ENCODE results near the gene CCT7. TPM values are rescaled to one million over a fixed set of nuclear protein-coding genes. Genes with fewer than 3 reads are reported as not detected.

Gene CCT7
- total RNA-seq, 1 donor from 2014 or later, result 188 TPM

DNA sequence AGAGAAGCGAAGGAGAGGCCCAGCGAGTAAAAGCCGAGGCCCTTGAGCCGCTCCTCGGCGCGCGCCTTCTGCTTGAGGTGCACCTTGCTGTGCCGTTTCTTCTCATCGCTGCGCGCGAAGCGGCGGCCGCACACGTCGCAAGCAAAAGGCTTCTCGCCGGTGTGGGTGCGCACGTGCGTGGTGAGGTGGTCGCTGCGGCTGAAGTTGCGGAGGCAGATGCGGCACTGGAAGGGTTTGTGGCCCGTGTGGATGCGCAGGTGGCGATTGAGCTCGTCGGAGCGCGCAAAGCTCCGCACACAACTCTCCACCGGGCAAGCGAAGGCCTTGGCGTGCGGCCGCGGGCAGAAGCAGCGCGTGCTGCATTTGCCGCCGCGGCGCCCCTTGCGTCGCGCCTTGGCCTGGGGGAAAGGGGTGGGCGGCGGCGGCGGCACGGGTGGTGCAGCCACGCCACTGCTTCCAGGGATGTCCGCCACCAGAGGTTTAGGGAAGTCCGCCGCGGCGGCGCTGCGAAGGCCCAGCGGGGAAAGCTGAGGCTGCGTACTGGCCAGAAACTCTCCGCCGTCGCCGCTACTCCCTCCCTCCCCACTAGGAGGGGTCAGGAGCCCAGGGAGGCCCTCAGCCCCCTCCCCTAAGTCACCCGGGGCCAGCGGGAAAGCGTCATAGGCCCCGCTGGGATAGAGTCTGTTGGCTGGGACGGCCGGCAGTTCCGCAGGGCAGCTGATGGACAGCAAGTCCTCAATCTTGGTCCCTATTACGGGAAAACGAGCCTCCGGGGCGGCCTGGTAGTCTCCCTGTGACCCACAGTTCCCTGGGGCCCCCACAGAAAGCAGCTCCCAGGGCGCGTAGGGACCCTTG is 57.6 kb downstream of the CCT7 start:
- H3K9me3 ChIP-seq, result no peaks in the 10 kb centered on the region
- no peak overlapping the region for H3K27ac ChIP-seq
- H3K4me3 ChIP-seq, result peak overlapping the region in 1 of 2 donors; percentile 24
- peaks cover 20% of the 10 kb centered on the region for H3K27me3 ChIP-seq
- intact Hi-C loops (cut with DNase I), result no loop called here
- H3K4me1 ChIP-seq, result peaks cover 20% of the 10 kb centered on the region
- H3K36me3 ChIP-seq, result no peaks in the 10 kb centered on the region
- no peak for DNase-seq (ENCODE audit: extremely low spot score in 2 of 2)
- TF ChIP-seq POLR2AphosphoS5 (IDR thresholded peaks at IDR 0.05; ENCODE audit: insufficient read depth in 1 of 2, low read depth in 1 of 2), result no peak
- TF ChIP-seq, protein P1, sequence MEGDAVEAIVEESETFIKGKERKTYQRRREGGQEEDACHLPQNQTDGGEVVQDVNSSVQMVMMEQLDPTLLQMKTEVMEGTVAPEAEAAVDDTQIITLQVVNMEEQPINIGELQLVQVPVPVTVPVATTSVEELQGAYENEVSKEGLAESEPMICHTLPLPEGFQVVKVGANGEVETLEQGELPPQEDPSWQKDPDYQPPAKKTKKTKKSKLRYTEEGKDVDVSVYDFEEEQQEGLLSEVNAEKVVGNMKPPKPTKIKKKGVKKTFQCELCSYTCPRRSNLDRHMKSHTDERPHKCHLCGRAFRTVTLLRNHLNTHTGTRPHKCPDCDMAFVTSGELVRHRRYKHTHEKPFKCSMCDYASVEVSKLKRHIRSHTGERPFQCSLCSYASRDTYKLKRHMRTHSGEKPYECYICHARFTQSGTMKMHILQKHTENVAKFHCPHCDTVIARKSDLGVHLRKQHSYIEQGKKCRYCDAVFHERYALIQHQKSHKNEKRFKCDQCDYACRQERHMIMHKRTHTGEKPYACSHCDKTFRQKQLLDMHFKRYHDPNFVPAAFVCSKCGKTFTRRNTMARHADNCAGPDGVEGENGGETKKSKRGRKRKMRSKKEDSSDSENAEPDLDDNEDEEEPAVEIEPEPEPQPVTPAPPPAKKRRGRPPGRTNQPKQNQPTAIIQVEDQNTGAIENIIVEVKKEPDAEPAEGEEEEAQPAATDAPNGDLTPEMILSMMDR (IDR thresholded peaks at IDR 0.05), result no peak
- TF ChIP-seq POLR2A (IDR thresholded peaks at IDR 0.05), result no peak

DNA sequence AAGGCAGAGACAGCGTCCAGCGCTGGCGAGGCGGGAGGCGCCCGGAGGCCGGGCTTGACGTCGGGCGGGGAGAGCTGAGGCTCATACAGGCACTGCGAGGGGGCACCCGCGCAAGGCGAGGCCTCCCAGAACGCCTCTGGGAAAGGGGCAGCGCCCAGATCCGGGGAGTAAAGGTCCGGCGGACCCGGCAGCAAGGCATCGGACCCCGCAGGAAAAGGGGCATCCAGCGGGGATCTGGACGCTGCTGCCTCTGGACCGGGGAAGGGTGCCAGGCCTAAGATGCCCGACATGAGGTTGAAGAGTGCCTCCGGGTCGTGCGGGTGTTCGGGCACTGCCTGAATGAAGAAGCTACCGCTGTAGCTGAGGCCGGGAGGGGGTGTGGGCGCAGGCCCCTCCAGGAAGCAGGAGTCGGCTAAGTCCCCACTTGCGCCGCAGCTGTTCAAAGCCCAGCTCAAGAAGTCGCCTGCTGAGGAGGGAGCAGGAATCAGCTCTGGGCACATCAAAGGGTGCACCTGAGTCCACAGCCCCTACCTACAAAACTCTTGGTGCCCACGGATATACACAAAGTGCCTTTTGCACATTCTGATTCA is 58.3 kb downstream of the CCT7 start:
- Histone ChIP-seq H3K36me3 (no peaks in the 10 kb centered on the region), H3K4me1 (peaks cover 20% of the 10 kb centered on the region), H3K4me3 (no peak overlapping the region), H3K27me3 (peaks cover 20% of the 10 kb centered on the region), H3K27ac (no peak overlapping the region), H3K9me3 (no peaks in the 10 kb centered on the region)
- DNase-seq (ENCODE audit: extremely low spot score in 2 of 2), result no peak
- TF ChIP-seq POLR2A (IDR thresholded peaks at IDR 0.05) (no peak), POLR2AphosphoS5 (IDR thresholded peaks at IDR 0.05; ENCODE audit: insufficient read depth in 1 of 2, low read depth in 1 of 2) (no peak)
- TF ChIP-seq, protein P1 (IDR thresholded peaks at IDR 0.05), result no peak
- intact Hi-C loops (cut with DNase I), result no loop called here

DNA sequence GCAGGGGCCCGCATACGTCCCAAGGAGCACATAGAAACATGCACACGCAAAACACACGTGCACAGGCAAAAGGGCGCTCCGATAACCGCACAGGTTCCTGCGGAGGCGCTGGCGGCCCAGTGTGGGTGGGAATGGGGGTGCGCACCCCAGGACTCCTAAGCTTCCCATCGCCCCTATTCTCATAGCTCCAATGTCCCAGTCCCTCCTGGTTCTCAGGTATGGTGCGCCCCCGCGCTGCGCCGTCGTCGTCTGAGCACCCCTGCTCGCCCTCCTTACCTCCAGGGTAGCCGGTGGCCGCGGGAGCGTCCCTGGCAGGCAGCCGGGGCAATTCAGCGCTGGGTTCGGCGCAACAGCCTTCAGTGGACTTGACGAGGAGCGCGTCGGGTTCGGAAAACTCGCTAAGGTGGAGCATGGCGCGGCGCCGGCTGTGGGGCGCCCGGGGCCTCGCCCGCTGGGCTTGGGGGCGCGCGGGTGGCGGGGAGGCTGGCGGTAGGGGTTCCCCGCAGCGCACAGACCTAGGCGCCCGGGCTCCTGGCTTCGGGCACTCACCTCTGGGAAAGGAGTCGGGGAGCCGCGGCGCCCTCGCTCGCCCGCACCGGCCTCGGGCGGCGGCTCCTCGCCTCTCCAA is 58.9 kb downstream of the CCT7 start:
- Histone ChIP-seq H3K9me3 (no peaks in the 10 kb centered on the region), H3K36me3 (no peaks in the 10 kb centered on the region), H3K27me3 (peaks cover 20% of the 10 kb centered on the region), H3K4me1 (peaks cover 20% of the 10 kb centered on the region), H3K4me3 (peak overlapping the region; percentile 20 to 37), H3K27ac (no peak overlapping the region)
- intact Hi-C loops (cut with DNase I), result no loop called here
- TF ChIP-seq, protein P1 (IDR thresholded peaks at IDR 0.05), result no peak
- no peak for TF ChIP-seq POLR2A (IDR thresholded peaks at IDR 0.05)
- no peak for TF ChIP-seq POLR2AphosphoS5 (IDR thresholded peaks at IDR 0.05; ENCODE audit: insufficient read depth in 1 of 2, low read depth in 1 of 2)
- no peak for DNase-seq (ENCODE audit: extremely low spot score in 2 of 2)

DNA sequence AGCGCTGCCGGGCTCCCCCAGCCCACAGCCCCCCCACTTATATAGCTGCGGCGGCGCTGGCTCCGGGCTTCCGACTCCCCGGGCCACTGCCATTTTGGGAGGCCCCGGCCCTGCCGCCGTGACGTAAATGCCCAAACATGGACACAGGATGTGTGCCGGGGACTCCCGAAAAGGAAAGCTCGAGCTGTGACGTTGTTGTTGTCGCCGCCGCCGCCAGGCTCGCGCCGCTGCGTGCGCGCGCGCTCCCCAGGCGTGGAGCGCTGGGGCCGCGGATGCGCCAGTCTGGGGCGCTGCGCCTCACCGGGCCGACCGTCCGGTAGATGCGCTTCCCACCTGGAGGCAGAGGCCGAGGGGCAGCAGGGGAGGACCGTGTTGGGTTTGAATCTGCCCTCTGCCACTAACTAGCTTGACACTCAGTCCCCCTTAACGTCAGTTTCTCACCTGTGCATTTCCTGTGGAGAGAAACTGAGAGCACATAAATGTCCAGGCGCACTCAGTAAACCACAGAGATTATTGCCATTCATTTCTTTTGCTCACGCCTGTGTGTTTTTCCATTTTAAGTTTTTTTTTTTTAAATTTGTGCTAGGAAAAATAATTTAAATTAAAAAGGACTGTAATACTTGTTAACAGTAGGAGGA is 59.5 kb downstream of the CCT7 start, which contains the start of gene EGR4:
TSS of gene EGR4 (minus strand) at position 15 of the 638 bp plus-strand sequence. CDS start 231 bp downstream, outside the sequence.
- DNase-seq (ENCODE audit: extremely low spot score in 2 of 2), result no peak
- H3K4me3 ChIP-seq, result peak within 1 kb of the TSS; percentile 20 to 37
- TF ChIP-seq POLR2AphosphoS5 (IDR thresholded peaks at IDR 0.05; ENCODE audit: insufficient read depth in 1 of 2, low read depth in 1 of 2) (no peak), POLR2A (IDR thresholded peaks at IDR 0.05) (no peak)
- TF ChIP-seq, protein P1 (IDR thresholded peaks at IDR 0.05), result no peak
- H3K9me3 ChIP-seq, result no peaks in the 10 kb centered on the region
- peaks cover 20% of the 10 kb centered on the region for H3K27me3 ChIP-seq
- H3K36me3 ChIP-seq, result no peaks in the 10 kb centered on the region
- intact Hi-C loops (cut with DNase I), result no loop called here
- peaks cover 20% of the 10 kb centered on the region for H3K4me1 ChIP-seq
- no peak within 1 kb of the TSS for H3K27ac ChIP-seq
